Mesendoderm (in vitro differentiated cells): ENCODE results near the gene LRRC10B.
A peak's percentile ranks its signal among the peaks of the same experiment; 100 is the strongest.

Source experiments
- DNase-seq: peaks from one replicate; pipeline ENCODE4 v3.0.0; 2013
- H2AK5ac ChIP-seq: 2 replicates; pipeline ENCODE4 v1.6.1; 2013; ENCODE audit warnings: low read length, inconsistent platforms
- H2BK120ac ChIP-seq: 2 replicates; pipeline ENCODE4 v1.6.1; 2013; ENCODE audit warnings: low read depth, mild to moderate bottlenecking, low read length, moderate library complexity, mixed read lengths
- H2BK15ac ChIP-seq: replicated peaks from 2 replicates; pipeline ENCODE4 v1.6.1; 2013; ENCODE audit warnings: low read depth, mild to moderate bottlenecking, moderate library complexity
- H2BK5ac ChIP-seq: 2 replicates; pipeline ENCODE4 v1.6.1; 2013; ENCODE audit warnings: low read length, inconsistent platforms
- H3K18ac ChIP-seq: 2 replicates; pipeline ENCODE4 v1.6.1; 2013; ENCODE audit warnings: mild to moderate bottlenecking, low read length, mixed read lengths
- H3K23ac ChIP-seq: one replicate; pipeline ENCODE4 v1.6.1; 2013; ENCODE audit warnings: low read length
- H3K27ac ChIP-seq: 2 replicates; pipeline ENCODE4 v1.5.1; 2013; ENCODE audit warnings: low read depth, mild to moderate bottlenecking, inconsistent platforms, low read length, moderate library complexity
- H3K27me3 ChIP-seq: 2 replicates; pipeline ENCODE4 v1.6.1; 2013; ENCODE audit warnings: low read length, control low read depth, mild to moderate bottlenecking, inconsistent platforms; ENCODE audit not compliant: insufficient read depth, poor library complexity
- H3K36me3 ChIP-seq: 2 replicates; pipeline ENCODE4 v1.6.1; 2013; ENCODE audit warnings: low read length, inconsistent platforms; ENCODE audit not compliant: control insufficient read depth, insufficient read depth
- H3K4ac ChIP-seq: one replicate; pipeline ENCODE4 v1.6.1; 2013; ENCODE audit warnings: low read depth, mild to moderate bottlenecking, low read length, moderate library complexity
- H3K4me1 ChIP-seq: 2 replicates; pipeline ENCODE4 v1.6.1; 2013; ENCODE audit warnings: low read depth, low read length, inconsistent platforms; ENCODE audit not compliant: control insufficient read depth
- H3K4me2 ChIP-seq: 2 replicates; pipeline ENCODE4 v1.6.1; 2013; ENCODE audit warnings: low read length
- H3K4me3 ChIP-seq: 2 replicates; pipeline ENCODE4 v1.5.1; 2013; ENCODE audit warnings: mild to moderate bottlenecking, low read length
- H3K56ac ChIP-seq: one replicate; pipeline ENCODE4 v1.6.1; 2013; ENCODE audit warnings: low read length
- H3K79me1 ChIP-seq: 2 replicates; pipeline ENCODE4 v1.6.1; 2013; ENCODE audit warnings: low read length, inconsistent platforms
- H3K79me2 ChIP-seq: 2 replicates; pipeline ENCODE4 v1.6.1; 2013; ENCODE audit warnings: mild to moderate bottlenecking, low read length; ENCODE audit not compliant: control insufficient read depth, insufficient read depth
- H3K9ac ChIP-seq: 2 replicates; pipeline ENCODE4 v1.6.1; 2013; ENCODE audit warnings: low read length, inconsistent platforms
- H4K5ac ChIP-seq: one replicate; pipeline ENCODE4 v1.6.1; 2013; ENCODE audit warnings: low read length
- H4K8ac ChIP-seq: one replicate; pipeline ENCODE4 v1.6.1; 2013; ENCODE audit warnings: low read depth, mild to moderate bottlenecking, control low read depth, low read length, moderate library complexity
- WGBS: extraction: QIAGEN DNeasy Blood & Tissue Kit; methylation state at CpG from one replicate; pipeline ENCODE4 v1.1.7; 2013; ENCODE audit warnings: low lambda C conversion rate, missing lambda C conversion rate; ENCODE audit not compliant: insufficient coverage; ENCODE audit errors: extremely low coverage; 5-methylcytosine and 5-hydroxymethylcytosine counted together

LRRC10B gene

DNA sequence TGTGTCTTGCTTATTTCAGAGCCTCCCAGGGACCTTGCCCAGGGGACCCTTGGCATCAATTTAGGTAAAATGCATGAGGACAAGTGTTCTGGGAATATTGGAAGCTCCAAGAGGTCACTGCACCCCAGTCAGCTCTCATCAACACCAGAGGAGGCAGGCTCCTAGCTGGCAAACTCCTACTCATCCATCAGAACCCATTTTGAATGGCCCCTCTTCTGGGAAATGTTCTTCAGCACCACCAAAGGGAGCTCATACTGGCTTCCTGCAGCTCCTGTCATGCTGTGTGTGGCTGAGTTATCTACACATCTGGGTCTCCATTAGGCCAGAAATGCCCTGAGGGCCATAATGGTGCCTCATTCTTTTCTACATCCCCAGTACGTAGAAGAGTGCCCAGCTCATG is 17.7 kb downstream of the LRRC10B start:
- WGBS = no CpG with 5 or more reads among the region's 1 CpG

DNA sequence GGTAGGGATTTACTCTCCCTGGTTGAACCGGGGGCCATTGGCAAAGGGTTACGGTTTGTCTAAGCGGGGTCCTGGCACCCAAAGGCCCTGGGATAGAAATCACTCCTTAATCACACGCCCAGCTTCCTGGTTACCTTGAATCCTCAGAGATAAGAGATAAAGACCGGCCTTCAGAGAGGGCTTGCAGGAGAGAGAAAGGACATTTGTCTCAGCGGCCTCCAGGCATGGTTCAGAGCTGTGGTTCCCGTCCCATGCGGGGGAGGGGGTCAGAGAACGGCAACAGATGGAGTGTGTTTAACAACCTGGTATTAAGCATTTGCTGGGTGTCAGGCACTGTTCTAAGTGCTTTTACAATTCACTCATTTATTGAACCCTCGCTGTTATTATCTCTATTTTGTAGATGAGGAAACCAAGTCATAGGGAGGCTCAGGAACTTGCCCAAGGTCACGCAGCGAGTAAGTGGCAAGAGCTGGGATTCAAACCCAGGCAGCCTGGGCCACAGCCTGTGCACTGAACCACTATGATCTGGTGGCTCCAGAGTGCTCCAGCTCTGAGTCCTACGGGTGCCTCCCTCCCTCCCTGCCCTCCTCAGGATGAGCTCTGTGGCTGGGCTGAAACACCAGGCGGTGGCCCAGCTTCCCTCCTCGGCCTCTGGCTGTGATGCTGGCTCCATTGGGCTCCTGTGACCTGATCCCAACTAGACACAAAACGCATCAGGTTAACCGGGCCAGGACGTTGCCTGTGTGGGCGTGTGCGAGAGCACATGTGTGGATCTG is 18.6 kb downstream of the LRRC10B start:
- no CpG with 5 or more reads among the region's 20 CpGs for WGBS
- Histone ChIP-seq H4K8ac (no peak overlapping the region), H3K9ac (no peak overlapping the region), H3K79me2 (no peaks in the 10 kb centered on the region), H3K27ac (no peak overlapping the region), H2BK120ac (no peak overlapping the region), H4K5ac (no peak overlapping the region), H3K27me3 (no peaks in the 10 kb centered on the region), H2BK15ac (no peak overlapping the region), H3K36me3 (no peaks in the 10 kb centered on the region), H2BK5ac (no peak overlapping the region), H3K4me2 (no peak overlapping the region), H3K4me3 (no peak overlapping the region), H3K4me1 (no peaks in the 10 kb centered on the region), H3K4ac (no peak overlapping the region), H3K56ac (no peak overlapping the region), H3K23ac (peak overlapping the region; percentile 69), H3K18ac (no peak overlapping the region), H2AK5ac (no peak overlapping the region), H3K79me1 (no peaks in the 10 kb centered on the region)
- DNase-seq = peak; percentile 47

More for the DNA sequence above, 17.7 kb downstream of the LRRC10B start:
- no peak overlapping the region for H2BK15ac ChIP-seq
- H2BK5ac ChIP-seq = no peak overlapping the region
- H3K36me3 ChIP-seq = no peaks in the 10 kb centered on the region
- H3K4me3 ChIP-seq = no peak overlapping the region
- DNase-seq = no peak
- no peak overlapping the region for H3K23ac ChIP-seq
- no peak overlapping the region for H3K56ac ChIP-seq
- H4K5ac ChIP-seq = no peak overlapping the region
- H3K27ac ChIP-seq = no peak overlapping the region
- H3K79me1 ChIP-seq = no peaks in the 10 kb centered on the region
- H3K4me2 ChIP-seq = no peak overlapping the region
- H2BK120ac ChIP-seq = no peak overlapping the region
- no peaks in the 10 kb centered on the region for H3K27me3 ChIP-seq
- no peak overlapping the region for H3K18ac ChIP-seq
- no peak overlapping the region for H2AK5ac ChIP-seq
- H3K4ac ChIP-seq = no peak overlapping the region
- no peak overlapping the region for H3K9ac ChIP-seq
- no peaks in the 10 kb centered on the region for H3K79me2 ChIP-seq
- H3K4me1 ChIP-seq = no peaks in the 10 kb centered on the region
- H4K8ac ChIP-seq = no peak overlapping the region

DNA sequence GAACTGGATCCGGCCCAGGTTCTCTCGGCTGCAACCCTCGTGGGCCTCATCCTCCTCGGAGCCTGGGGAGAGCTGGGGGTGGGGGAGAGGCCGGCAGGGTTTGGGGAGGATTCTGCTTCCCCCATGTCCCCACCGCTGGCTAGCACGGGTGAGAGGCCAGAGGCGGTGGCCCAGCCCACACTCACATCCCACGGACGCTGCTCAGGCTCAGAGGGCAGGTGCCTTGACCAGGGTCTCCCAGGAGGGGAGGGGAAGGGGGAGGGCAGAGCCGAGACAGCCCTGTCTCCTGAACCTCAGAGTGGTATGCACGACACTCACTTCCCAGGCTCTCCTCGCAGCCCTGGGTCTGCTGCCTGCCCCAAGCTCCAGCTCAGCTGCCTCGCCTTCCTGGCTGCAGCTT is 19.6 kb downstream of the LRRC10B start:
- Histone ChIP-seq H3K4me3 (no peak overlapping the region), H3K4me2 (no peak overlapping the region), H2BK5ac (no peak overlapping the region), H3K36me3 (no peaks in the 10 kb centered on the region), H4K8ac (no peak overlapping the region), H3K9ac (no peak overlapping the region), H3K56ac (no peak overlapping the region), H3K79me1 (no peaks in the 10 kb centered on the region), H2AK5ac (no peak overlapping the region), H3K27ac (no peak overlapping the region), H2BK120ac (no peak overlapping the region), H3K4ac (no peak overlapping the region), H2BK15ac (no peak overlapping the region), H4K5ac (no peak overlapping the region), H3K18ac (no peak overlapping the region), H3K4me1 (no peaks in the 10 kb centered on the region), H3K23ac (no peak overlapping the region), H3K27me3 (no peaks in the 10 kb centered on the region), H3K79me2 (no peaks in the 10 kb centered on the region)
- whole genome bisulfite sequencing = no CpG with 5 or more reads among the region's 14 CpGs
- no peak for DNase-seq

DNA sequence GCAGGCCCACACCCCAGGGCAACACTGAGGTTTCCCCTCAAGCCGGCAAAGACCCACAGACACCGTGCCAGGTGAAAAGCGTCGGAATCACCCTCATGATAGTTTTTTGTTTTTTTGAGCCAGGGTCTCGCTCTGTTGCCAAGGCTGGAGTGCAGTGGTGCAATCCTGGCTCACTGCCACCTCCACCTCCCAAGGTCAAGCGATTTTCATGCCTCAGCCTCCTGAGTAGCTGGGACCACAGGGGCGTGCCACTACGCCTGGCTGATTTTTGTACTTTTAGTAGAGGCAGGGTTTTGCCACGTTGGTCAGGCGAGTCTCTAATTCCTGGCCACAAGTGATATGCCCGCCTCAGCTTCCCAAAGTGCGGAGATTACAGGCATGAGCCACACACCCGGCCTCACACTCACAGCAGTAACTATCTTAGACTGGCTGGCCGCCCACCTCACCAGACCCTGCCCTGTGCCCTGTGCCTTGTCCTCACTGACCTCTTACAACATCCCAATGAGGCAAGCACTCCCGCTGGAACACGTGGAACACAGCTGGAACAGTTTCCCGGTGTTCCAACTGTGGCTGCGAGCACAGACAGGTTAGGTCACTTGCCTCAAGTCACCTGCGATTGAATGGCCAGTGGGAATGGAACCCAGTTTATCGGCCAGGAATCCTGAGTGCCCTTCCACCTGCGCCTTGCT is 21.1 kb downstream of the LRRC10B start:
- no peak overlapping the region for H3K18ac ChIP-seq
- DNase-seq = no peak
- no peak overlapping the region for H3K27ac ChIP-seq
- no peak overlapping the region for H2BK120ac ChIP-seq
- no peak overlapping the region for H4K5ac ChIP-seq
- no peaks in the 10 kb centered on the region for H3K36me3 ChIP-seq
- no peak overlapping the region for H3K4me2 ChIP-seq
- no peaks in the 10 kb centered on the region for H3K4me1 ChIP-seq
- no peaks in the 10 kb centered on the region for H3K79me2 ChIP-seq
- no peaks in the 10 kb centered on the region for H3K79me1 ChIP-seq
- WGBS = no CpG with 5 or more reads among the region's 21 CpGs
- H2AK5ac ChIP-seq = no peak overlapping the region
- no peaks in the 10 kb centered on the region for H3K27me3 ChIP-seq
- no peak overlapping the region for H4K8ac ChIP-seq
- no peak overlapping the region for H3K4ac ChIP-seq
- no peak overlapping the region for H3K56ac ChIP-seq
- H2BK15ac ChIP-seq = no peak overlapping the region
- no peak overlapping the region for H3K23ac ChIP-seq
- H3K9ac ChIP-seq = no peak overlapping the region
- H2BK5ac ChIP-seq = no peak overlapping the region
- H3K4me3 ChIP-seq = no peak overlapping the region

DNA sequence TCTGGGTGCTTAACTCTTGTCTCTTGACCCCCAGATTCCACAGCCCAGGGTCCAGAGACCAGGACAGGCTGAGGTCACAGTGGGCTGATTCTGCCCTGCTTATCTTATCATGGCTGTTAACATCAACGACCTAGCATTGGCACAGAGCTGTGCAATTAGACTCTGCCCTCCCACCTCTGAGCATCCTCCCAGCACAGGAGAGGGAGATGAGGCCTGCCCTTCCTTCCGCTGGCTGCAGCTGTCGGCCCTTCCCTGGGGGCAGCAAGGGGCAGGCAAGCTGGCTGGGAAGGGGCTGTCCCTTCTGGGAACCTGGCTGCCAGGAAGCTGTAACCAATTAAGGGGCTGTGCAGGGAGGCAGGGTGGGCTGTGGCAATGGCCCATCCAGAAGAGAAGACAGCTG is 22.5 kb downstream of the LRRC10B start:
- Histone ChIP-seq H3K56ac (no peak overlapping the region), H3K9ac (no peak overlapping the region), H2BK120ac (no peak overlapping the region), H4K5ac (no peak overlapping the region), H3K4ac (no peak overlapping the region), H2BK5ac (no peak overlapping the region), H3K18ac (no peak overlapping the region), H3K79me2 (no peaks in the 10 kb centered on the region), H3K27me3 (no peaks in the 10 kb centered on the region), H3K79me1 (no peaks in the 10 kb centered on the region), H3K27ac (no peak overlapping the region), H2AK5ac (no peak overlapping the region), H2BK15ac (no peak overlapping the region), H3K4me3 (no peak overlapping the region), H4K8ac (no peak overlapping the region), H3K36me3 (no peaks in the 10 kb centered on the region), H3K4me1 (no peaks in the 10 kb centered on the region), H3K23ac (no peak overlapping the region), H3K4me2 (no peak overlapping the region)
- no CpG with 5 or more reads among the region's 3 CpGs for WGBS
- DNase-seq = no peak
